Sigmoid colon (tissue), 4 donors: ENCODE measurements around the gene SHB.

Experiments used
- CTCF ChIP-seq, 4 experiments: fragments of 450-650 bp in 3 of 4; fragments of 200-600 bp in 1 of 4; IDR thresholded peaks; one replicate each; pipeline ENCODE4 v1.5.1; 2016 to 2019; ENCODE audit warnings: antibody characterized with exemption in 4 of 4, mild to moderate bottlenecking in 3 of 4, moderate library complexity in 2 of 4
- EP300 ChIP-seq, 4 donors: sonication (generic); formaldehyde crosslinking; IDR thresholded peaks; one replicate each; pipeline ENCODE4 v1.6.1; 2017; ENCODE audit warnings: antibody characterized with exemption in 4 of 4

DNA sequence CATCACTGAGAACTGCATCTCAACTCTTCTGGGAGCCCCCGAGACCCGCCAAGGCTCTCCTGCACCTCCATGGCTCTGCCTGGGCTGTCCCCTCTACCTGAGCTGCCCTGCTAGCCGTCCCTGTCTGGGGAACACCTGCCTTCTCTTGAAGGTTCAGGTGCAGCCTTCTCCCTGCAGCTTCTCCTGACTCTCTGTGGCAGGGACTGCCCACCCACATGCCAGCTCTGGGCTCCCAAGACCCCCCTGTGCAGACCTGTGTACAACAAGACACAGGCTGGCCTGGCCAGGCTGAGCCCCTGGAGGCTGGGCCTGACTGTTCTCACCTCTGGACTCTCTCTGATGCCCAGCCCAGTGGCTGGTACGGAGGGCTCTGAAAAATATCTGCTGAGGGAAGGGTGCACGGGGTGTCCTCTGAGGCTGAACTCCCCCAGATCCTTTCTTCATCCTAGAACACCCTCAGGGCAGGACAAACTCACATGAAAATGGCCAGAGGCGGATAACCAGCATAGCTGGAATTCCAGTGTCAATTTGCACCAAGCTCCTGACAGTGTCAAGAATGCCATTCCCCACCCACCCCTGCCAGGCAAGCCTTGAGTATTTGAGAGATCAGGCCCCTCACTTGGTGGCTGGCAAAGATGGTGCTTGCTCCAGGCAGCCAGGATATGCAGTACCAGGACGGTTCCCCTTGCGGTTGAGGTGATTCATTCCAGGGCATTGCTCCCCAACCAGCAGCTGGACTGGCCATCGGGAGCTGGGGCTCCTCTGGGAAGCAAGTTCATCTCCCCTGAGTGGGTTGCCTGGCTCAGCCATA is 124.2 kb downstream of the SHB start:
- TF ChIP-seq CTCF (IDR thresholded peaks at IDR 0.05) (no peak), EP300 (IDR thresholded peaks at IDR 0.05) (no peak)
